ENCODE data around the gene CERCAM. TPM values are rescaled to one million over a fixed set of nuclear protein-coding genes. Genes with fewer than 3 reads are reported as not detected.
A peak's percentile ranks its signal among the peaks of the same experiment; 100 is the strongest.

CERCAM gene
- total RNA-seq, 6 donors from 2014 or later = 9.2 to 47.1 (median 15.4) TPM

DNA sequence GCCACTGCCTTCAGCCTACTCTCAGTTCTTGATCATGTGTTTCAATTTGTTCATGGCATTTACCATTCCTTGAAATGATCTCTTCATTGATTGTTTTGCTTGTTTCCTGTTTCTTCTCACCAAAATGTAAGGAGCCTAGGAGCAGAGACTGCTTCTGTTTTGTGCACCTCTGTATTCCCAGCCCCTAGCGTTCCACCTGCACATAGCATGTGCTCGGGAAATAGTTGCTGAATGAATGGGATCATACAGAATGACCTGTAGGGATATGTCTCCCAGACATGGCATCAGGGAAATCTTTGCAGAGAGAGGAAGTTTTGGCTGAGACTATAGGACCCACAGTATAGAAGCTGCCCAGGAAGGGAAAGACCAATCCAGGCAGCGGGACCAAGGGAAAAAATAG is 6.2 kb upstream of the CERCAM start:
- Histone ChIP-seq H3K4me1 (peaks cover 5 to 7% (median 6%) of the 10 kb centered on the region in 4 donors), H3K27ac (no peak overlapping the region), H3K4me3 (no peak overlapping the region), H3K9me3 (no peaks in the 10 kb centered on the region), H3K27me3 (peaks cover 0 to 5% (median 2%) of the 10 kb centered on the region in 4 donors), H3K36me3 (no peaks in the 10 kb centered on the region)
- TF ChIP-seq POLR2A (IDR thresholded peaks at IDR 0.05) (no peak), POLR2AphosphoS5 (IDR thresholded peaks at IDR 0.05) (no peak), CTCF (IDR thresholded peaks at IDR 0.05) (no peak), EP300 (IDR thresholded peaks at IDR 0.05) (no peak)
- ATAC-seq (ENCODE audit: low FRiP score in 2 of 2) (no peak), DNase-seq (no peak)
- WGBS, 2 donors = 57 to 64% methylated on average over 3 of the region's 3 CpGs

GRCh38 chr9:128415281-128415680 is 5.4 kb upstream of the CERCAM start:
- ATAC-seq (ENCODE audit: low FRiP score in 2 of 2) (no peak), DNase-seq (no peak)
- WGBS, 2 donors = 81 to 96% methylated on average over 2 of the region's 2 CpGs
- Histone ChIP-seq H3K4me3 (no peak overlapping the region), H3K9me3 (no peaks in the 10 kb centered on the region), H3K27me3 (peaks cover 0 to 5% (median 2%) of the 10 kb centered on the region in 4 donors), H3K4me1 (peaks cover 10 to 14% (median 12%) of the 10 kb centered on the region in 4 donors), H3K36me3 (no peaks in the 10 kb centered on the region), H3K27ac (no peak overlapping the region)
- TF ChIP-seq EP300 (IDR thresholded peaks at IDR 0.05) (no peak), CTCF (IDR thresholded peaks at IDR 0.05) (no peak), POLR2AphosphoS5 (IDR thresholded peaks at IDR 0.05) (no peak), POLR2A (IDR thresholded peaks at IDR 0.05) (no peak)

GRCh38 chr9:128416014-128416413 is 4.6 kb upstream of the CERCAM start:
- Histone ChIP-seq H3K27me3 (peaks cover 0 to 11% (median 2%) of the 10 kb centered on the region in 4 donors), H3K9me3 (no peaks in the 10 kb centered on the region), H3K27ac (no peak overlapping the region), H3K36me3 (no peaks in the 10 kb centered on the region), H3K4me1 (peaks cover 14 to 21% (median 14%) of the 10 kb centered on the region in 4 donors), H3K4me3 (no peak overlapping the region)
- no peak for TF ChIP-seq POLR2A (IDR thresholded peaks at IDR 0.05)
- TF ChIP-seq EP300 (IDR thresholded peaks at IDR 0.05) = no peak
- TF ChIP-seq POLR2AphosphoS5 (IDR thresholded peaks at IDR 0.05) = no peak
- no peak for TF ChIP-seq CTCF (IDR thresholded peaks at IDR 0.05)
- no peak for ATAC-seq (ENCODE audit: low FRiP score in 2 of 2)
- WGBS, 2 donors = 56 to 60% methylated on average over 6 of the region's 6 CpGs
- DNase-seq = peak in 1 of 2 donors; percentile 40

DNA sequence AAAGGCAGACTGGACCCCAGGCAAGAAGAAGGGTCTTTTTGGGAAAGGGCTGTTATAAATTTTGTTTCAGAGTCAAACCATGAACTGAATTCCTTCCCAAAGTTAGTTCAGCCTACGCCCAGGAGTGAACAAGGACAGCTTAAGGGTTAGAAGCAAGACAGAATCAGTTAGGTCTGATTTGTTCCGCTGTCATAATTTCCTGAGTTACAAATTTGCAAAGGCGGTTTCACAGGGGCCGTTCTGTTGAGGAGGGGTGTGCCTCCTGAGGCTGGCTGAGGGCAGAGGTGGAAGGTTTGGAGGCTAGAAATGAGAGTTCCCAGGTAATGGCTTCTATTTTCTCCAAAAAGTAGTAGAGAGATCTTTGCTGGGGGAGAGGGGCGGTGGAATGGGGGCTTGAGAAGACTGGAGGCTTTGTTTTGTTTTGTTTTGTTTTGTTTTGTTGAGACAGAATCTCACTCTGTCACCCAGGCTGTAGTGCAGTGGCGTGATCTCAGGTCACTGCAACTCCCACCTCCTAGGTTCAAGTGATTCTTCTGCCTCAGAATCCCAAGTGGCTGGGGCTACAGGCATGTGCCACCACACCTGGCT is 4.1 kb upstream of the CERCAM start:
- 52 to 55% methylated on average over 6 of the region's 6 CpGs for WGBS, 2 donors
- Histone ChIP-seq H3K4me3 (no peak overlapping the region), H3K9me3 (no peaks in the 10 kb centered on the region), H3K4me1 (peaks cover 16 to 26% (median 19%) of the 10 kb centered on the region in 4 donors), H3K27me3 (peaks cover 0 to 12% (median 2%) of the 10 kb centered on the region in 4 donors), H3K27ac (no peak overlapping the region), H3K36me3 (no peaks in the 10 kb centered on the region)
- TF ChIP-seq EP300 (IDR thresholded peaks at IDR 0.05) (no peak), POLR2A (IDR thresholded peaks at IDR 0.05) (no peak), POLR2AphosphoS5 (IDR thresholded peaks at IDR 0.05) (no peak), CTCF (IDR thresholded peaks at IDR 0.05) (no peak)
- DNase-seq (no peak), ATAC-seq (ENCODE audit: low FRiP score in 2 of 2) (no peak)
